Measurements from ENCODE around the gene TRPM2.

DNA sequence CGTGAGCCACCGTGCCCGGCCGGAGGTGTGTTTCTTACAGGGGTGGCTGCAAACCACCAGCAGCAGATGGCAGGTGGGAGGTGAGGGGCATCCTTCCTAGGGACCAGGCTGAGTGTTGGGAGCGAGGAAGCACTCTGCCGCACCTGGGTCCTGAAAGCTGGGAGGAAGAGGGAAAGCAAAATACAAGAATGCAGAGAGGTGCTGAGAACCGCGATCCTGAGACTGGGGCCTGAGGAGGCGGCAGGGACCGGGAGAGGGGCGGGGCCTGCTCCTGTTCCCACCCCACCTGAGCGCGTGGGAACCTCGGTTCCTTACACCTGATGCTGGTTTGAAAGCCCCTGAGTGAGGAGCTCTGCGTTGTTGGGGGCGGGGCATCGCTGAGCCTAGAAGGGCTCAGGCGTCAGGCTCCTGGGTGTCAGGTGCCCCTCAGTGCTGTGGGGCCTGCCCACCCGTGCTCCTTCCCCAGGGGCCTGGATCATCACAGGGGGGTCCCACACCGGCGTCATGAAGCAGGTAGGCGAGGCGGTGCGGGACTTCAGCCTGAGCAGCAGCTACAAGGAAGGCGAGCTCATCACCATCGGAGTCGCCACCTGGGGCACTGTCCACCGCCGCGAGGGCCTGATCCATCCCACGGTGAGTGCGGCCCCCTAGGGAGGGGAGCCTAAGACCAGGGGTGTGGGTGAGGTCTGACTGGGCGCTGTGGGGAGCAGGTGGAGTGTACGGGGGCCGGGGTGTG lies 15.5 kb downstream of the TRPM2 start:
- TF ChIP-seq POLR2A (IDR thresholded peaks at IDR 0.05): no peak
- TF ChIP-seq, protein P1, sequence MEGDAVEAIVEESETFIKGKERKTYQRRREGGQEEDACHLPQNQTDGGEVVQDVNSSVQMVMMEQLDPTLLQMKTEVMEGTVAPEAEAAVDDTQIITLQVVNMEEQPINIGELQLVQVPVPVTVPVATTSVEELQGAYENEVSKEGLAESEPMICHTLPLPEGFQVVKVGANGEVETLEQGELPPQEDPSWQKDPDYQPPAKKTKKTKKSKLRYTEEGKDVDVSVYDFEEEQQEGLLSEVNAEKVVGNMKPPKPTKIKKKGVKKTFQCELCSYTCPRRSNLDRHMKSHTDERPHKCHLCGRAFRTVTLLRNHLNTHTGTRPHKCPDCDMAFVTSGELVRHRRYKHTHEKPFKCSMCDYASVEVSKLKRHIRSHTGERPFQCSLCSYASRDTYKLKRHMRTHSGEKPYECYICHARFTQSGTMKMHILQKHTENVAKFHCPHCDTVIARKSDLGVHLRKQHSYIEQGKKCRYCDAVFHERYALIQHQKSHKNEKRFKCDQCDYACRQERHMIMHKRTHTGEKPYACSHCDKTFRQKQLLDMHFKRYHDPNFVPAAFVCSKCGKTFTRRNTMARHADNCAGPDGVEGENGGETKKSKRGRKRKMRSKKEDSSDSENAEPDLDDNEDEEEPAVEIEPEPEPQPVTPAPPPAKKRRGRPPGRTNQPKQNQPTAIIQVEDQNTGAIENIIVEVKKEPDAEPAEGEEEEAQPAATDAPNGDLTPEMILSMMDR (IDR thresholded peaks at IDR 0.05): no peak

Data from Peyer's patch (tissue), 4 donors.